Skeletal muscle tissue (tissue), 4 donors: ENCODE data around the gene FZR1. TPM values are rescaled to one million over a fixed set of nuclear protein-coding genes. Genes with fewer than 3 reads are reported as not detected.

Source experiments
- H3K27ac ChIP-seq: one replicate; pipeline ENCODE4 v1.7.0; 2013; ENCODE audit warnings: mild to moderate bottlenecking, low read depth, low read length, inconsistent platforms
- H3K27me3 ChIP-seq, 3 donors: one replicate each; pipeline ENCODE4 v1.7.0; 2013; ENCODE audit warnings: low read length in 3 of 3; ENCODE audit not compliant: control insufficient read depth in 3 of 3, insufficient read depth in 3 of 3
- H3K36me3 ChIP-seq, 3 donors: one replicate each; pipeline ENCODE4 v1.7.0; 2013; ENCODE audit warnings: low read length in 3 of 3; ENCODE audit not compliant: control insufficient read depth in 3 of 3, insufficient read depth in 3 of 3
- H3K4me1 ChIP-seq, 3 donors: one replicate each; pipeline ENCODE4 v1.7.0; 2013; ENCODE audit warnings: low read length in 3 of 3, mild to moderate bottlenecking in 3 of 3; ENCODE audit not compliant: control insufficient read depth in 3 of 3, insufficient read depth in 3 of 3
- H3K4me3 ChIP-seq, 3 donors: one replicate each; pipeline ENCODE4 v1.7.0; 2013; ENCODE audit warnings: low read length in 3 of 3
- H3K9ac ChIP-seq, 3 donors: one replicate each; pipeline ENCODE4 v1.7.0; 2013; ENCODE audit warnings: low read length in 3 of 3, mild to moderate bottlenecking in 3 of 3, moderate library complexity in 2 of 3, low read depth in 1 of 3
- H3K9me3 ChIP-seq, 3 donors: one replicate each; pipeline ENCODE4 v1.7.0; 2013; ENCODE audit warnings: low read length in 3 of 3; ENCODE audit not compliant: control insufficient read depth in 3 of 3
- total RNA-seq: library from RNA; depleted of rRNA; stranded (reverse); fragments of >200 nt; gene quantifications from one replicate; pipeline ENCODE4 v1.2.3, GENCODE V29; 2014
- donor health status: Osteomylitis.

Gene FZR1
- total RNA-seq, 1 donor from 2014 or later: 14.6 TPM

- Histone ChIP-seq H3K36me3 (peaks cover 20 to 30% (median 25%) of the 10 kb centered on the region in 3 donors), H3K9me3 (no peaks in the 10 kb centered on the region), H3K4me3 (no peak overlapping the region), H3K27me3 (no peaks in the 10 kb centered on the region), H3K4me1 (peaks cover 11 to 12% (median 11%) of the 10 kb centered on the region in 3 donors), H3K27ac (no peak overlapping the region), H3K9ac (no peak overlapping the region)
These were observed 15.0 kb downstream of the FZR1 start for GRCh38 chr19:3521104-3521445.

- Histone ChIP-seq H3K9ac (no peak overlapping the region), H3K27me3 (no peaks in the 10 kb centered on the region), H3K4me3 (no peak overlapping the region), H3K9me3 (no peaks in the 10 kb centered on the region), H3K27ac (no peak overlapping the region), H3K36me3 (peaks cover 34 to 40% (median 35%) of the 10 kb centered on the region in 3 donors), H3K4me1 (no peaks in the 10 kb centered on the region)
These were observed 16.6 kb downstream of the FZR1 start for GRCh38 chr19:3522421-3523360.

- peaks cover 36 to 41% (median 39%) of the 10 kb centered on the region in 3 donors for H3K36me3 ChIP-seq
- no peak overlapping the region for H3K27ac ChIP-seq
- no peaks in the 10 kb centered on the region for H3K9me3 ChIP-seq
- H3K4me3 ChIP-seq: no peak overlapping the region
- H3K4me1 ChIP-seq: no peaks in the 10 kb centered on the region
- H3K9ac ChIP-seq: no peak overlapping the region
- H3K27me3 ChIP-seq: no peaks in the 10 kb centered on the region
These were observed 17.4 kb downstream of the FZR1 start for GRCh38 chr19:3523361-3524077.

GRCh38 chr19:3524078-3524842 is 18.1 kb downstream of the FZR1 start:
- Histone ChIP-seq H3K27me3 (no peaks in the 10 kb centered on the region), H3K36me3 (peaks cover 36 to 41% (median 37%) of the 10 kb centered on the region in 3 donors), H3K9me3 (no peaks in the 10 kb centered on the region), H3K27ac (no peak overlapping the region), H3K4me3 (no peak overlapping the region), H3K9ac (no peak overlapping the region), H3K4me1 (no peaks in the 10 kb centered on the region)

GRCh38 chr19:3524904-3525451 is 18.9 kb downstream of the FZR1 start:
- no peak overlapping the region for H3K27ac ChIP-seq
- no peak overlapping the region for H3K9ac ChIP-seq
- no peaks in the 10 kb centered on the region for H3K27me3 ChIP-seq
- H3K9me3 ChIP-seq: no peaks in the 10 kb centered on the region
- no peaks in the 10 kb centered on the region for H3K4me1 ChIP-seq
- no peak overlapping the region for H3K4me3 ChIP-seq
- peaks cover 34 to 39% (median 35%) of the 10 kb centered on the region in 3 donors for H3K36me3 ChIP-seq

- Histone ChIP-seq H3K36me3 (peaks cover 43 to 50% (median 48%) of the 10 kb centered on the region in 3 donors), H3K9me3 (no peaks in the 10 kb centered on the region), H3K4me3 (no peak overlapping the region), H3K27ac (no peak overlapping the region), H3K27me3 (no peaks in the 10 kb centered on the region), H3K9ac (no peak overlapping the region), H3K4me1 (no peaks in the 10 kb centered on the region)
These were observed 20.6 kb downstream of the FZR1 start for GRCh38 chr19:3526507-3527237.

- Histone ChIP-seq H3K27ac (no peak overlapping the region), H3K27me3 (no peaks in the 10 kb centered on the region), H3K4me3 (no peak overlapping the region), H3K4me1 (no peaks in the 10 kb centered on the region), H3K36me3 (peaks cover 48 to 54% (median 50%) of the 10 kb centered on the region in 3 donors), H3K9ac (no peak overlapping the region), H3K9me3 (no peaks in the 10 kb centered on the region)
These were observed 21.3 kb downstream of the FZR1 start for GRCh38 chr19:3527238-3527910.

GRCh38 chr19:3528080-3528479 is 22.0 kb downstream of the FZR1 start:
- H3K36me3 ChIP-seq: peaks cover 54 to 57% (median 54%) of the 10 kb centered on the region in 3 donors
- no peak overlapping the region for H3K27ac ChIP-seq
- H3K4me1 ChIP-seq: no peaks in the 10 kb centered on the region
- no peak overlapping the region for H3K4me3 ChIP-seq
- no peaks in the 10 kb centered on the region for H3K9me3 ChIP-seq
- H3K27me3 ChIP-seq: no peaks in the 10 kb centered on the region
- no peak overlapping the region for H3K9ac ChIP-seq
